WTC11 (cell line): ENCODE measurements around the gene EDEM2. TPM values are rescaled to one million over a fixed set of nuclear protein-coding genes. Genes with fewer than 3 reads are reported as not detected.

Source experiments
- ATAC-seq: fragments of 200-7000 bp; cut with Tn5 transposase; 2 replicates; pipeline ENCODE4 v1.10.0; 2021; ENCODE audit warnings: mild to moderate bottlenecking, moderate library complexity
- CTCF ChIA-PET: fragments of 300-600 bp; sonication (Branson Sonifier 250); formaldehyde crosslinking; loops from one replicate; lab custom pipeline; 2021; ENCODE audit warnings: antibody characterized with exemption; lab: Charles Lee
- POLR2A ChIA-PET: fragments of 350-600 bp; sonication (Branson Sonifier 250); formaldehyde crosslinking; loops from one replicate; lab custom pipeline; 2021; ENCODE audit warnings: antibody characterized with exemption; lab: Charles Lee
- DNase-seq: peaks from one replicate; pipeline ENCODE4 v3.0.0; 2021; ENCODE audit warnings: low spot score
- H3K27ac Mint-ChIP-seq: 2 replicates; pipeline ENCODE4 v1.8.0; 2021; ENCODE audit warnings: mixed read lengths
- H3K27me3 Mint-ChIP-seq: 2 replicates; pipeline ENCODE4 v1.8.0; 2021; ENCODE audit warnings: low read depth, mild to moderate bottlenecking, moderate library complexity, mixed read lengths
- H3K36me3 Mint-ChIP-seq: 2 replicates; pipeline ENCODE4 v1.8.0; 2021; ENCODE audit warnings: mixed read lengths
- H3K4me1 Mint-ChIP-seq: 2 replicates; pipeline ENCODE4 v1.8.0; 2022; ENCODE audit warnings: mixed read lengths
- H3K4me3 Mint-ChIP-seq: 2 replicates; pipeline ENCODE4 v1.8.0; 2021; ENCODE audit warnings: mild to moderate bottlenecking, moderate library complexity, mixed read lengths
- H3K9me3 Mint-ChIP-seq: 2 replicates; pipeline ENCODE4 v1.8.0; 2021; ENCODE audit warnings: mixed read lengths
- CREB1 ChIP-seq: sonication (generic); formaldehyde crosslinking; IDR thresholded peaks from 2 replicates; pipeline ENCODE4 v1.8.0; 2023; ENCODE audit warnings: mild to moderate bottlenecking, missing genetic modification reagents
- GTF2I ChIP-seq: fragments of 250-450 bp; sonication (Bioruptor Pico); conservative IDR thresholded peaks from 2 replicates; pipeline ENCODE4 v1.4.0; 2021; ENCODE audit warnings: mild to moderate bottlenecking
- JAZF1 ChIP-seq: fragments of 250-450 bp; sonication (Bioruptor Pico); IDR thresholded peaks from 2 replicates; pipeline ENCODE4 v1.9.0; 2021; ENCODE audit warnings: moderate library complexity, mild to moderate bottlenecking, inconsistent platforms
- MAX ChIP-seq: sonication (generic); formaldehyde crosslinking; IDR thresholded peaks from 2 replicates; pipeline ENCODE4 v1.8.0; 2022; ENCODE audit warnings: mild to moderate bottlenecking, missing genetic modification reagents
- NFATC4 ChIP-seq: fragments of 250-450 bp; sonication (Bioruptor Pico); IDR thresholded peaks from 2 replicates; pipeline ENCODE4 v1.9.0; 2021; ENCODE audit warnings: mild to moderate bottlenecking
- NR1H2 ChIP-seq: sonication (generic); formaldehyde crosslinking; IDR thresholded peaks from 2 replicates; pipeline ENCODE4 v1.9.0; 2021; ENCODE audit warnings: mild to moderate bottlenecking, moderate library complexity, missing genetic modification reagents
- SMAD4 ChIP-seq: sonication (generic); formaldehyde crosslinking; IDR thresholded peaks from 2 replicates; pipeline ENCODE4 v1.8.0; 2022; ENCODE audit warnings: mild to moderate bottlenecking, missing genetic modification reagents
- SP1 ChIP-seq: sonication (generic); formaldehyde crosslinking; conservative IDR thresholded peaks from 2 replicates; pipeline ENCODE4 v1.8.1; 2022; ENCODE audit warnings: missing genetic modification reagents
- TEAD1 ChIP-seq: sonication (generic); formaldehyde crosslinking; IDR thresholded peaks from 2 replicates; pipeline ENCODE4 v1.8.0; 2022; ENCODE audit warnings: mild to moderate bottlenecking, missing genetic modification reagents
- TP53 ChIP-seq: sonication (generic); formaldehyde crosslinking; IDR thresholded peaks from 2 replicates; pipeline ENCODE4 v1.8.1; 2023; ENCODE audit warnings: mild to moderate bottlenecking, missing genetic modification reagents
- USF1 ChIP-seq: sonication (generic); formaldehyde crosslinking; IDR thresholded peaks from 2 replicates; pipeline ENCODE4 v1.8.0; 2022; ENCODE audit warnings: mild to moderate bottlenecking, missing genetic modification reagents
- ZBTB21 ChIP-seq: sonication (generic); formaldehyde crosslinking; IDR thresholded peaks from 2 replicates; pipeline ENCODE4 v1.8.1; 2023; ENCODE audit warnings: mild to moderate bottlenecking, missing genetic modification reagents, borderline replicate concordance
- ZBTB43 ChIP-seq: sonication (generic); formaldehyde crosslinking; IDR thresholded peaks from 2 replicates; pipeline ENCODE4 v1.8.1; 2023; ENCODE audit warnings: mild to moderate bottlenecking, missing genetic modification reagents
- ZNF232 ChIP-seq: sonication (generic); formaldehyde crosslinking; IDR thresholded peaks from 2 replicates; pipeline ENCODE4 v1.8.0; 2022; ENCODE audit warnings: mild to moderate bottlenecking, missing genetic modification reagents
- ZNF396 ChIP-seq: fragments of 250-450 bp; sonication (Bioruptor Pico); IDR thresholded peaks from 2 replicates; pipeline ENCODE4 v1.8.0; 2021; ENCODE audit warnings: mild to moderate bottlenecking, moderate library complexity, borderline replicate concordance
- ZNF416 ChIP-seq: fragments of 250-450 bp; sonication (Bioruptor Pico); IDR thresholded peaks from 2 replicates; pipeline ENCODE4 v1.9.0; 2021; ENCODE audit warnings: mild to moderate bottlenecking, inconsistent platforms
- ZNF423 ChIP-seq: fragments of 250-450 bp; sonication (Bioruptor Pico); IDR thresholded peaks from 2 replicates; pipeline ENCODE4 v2.1.2; 2022; ENCODE audit warnings: mild to moderate bottlenecking, moderate library complexity
- ZNF532 ChIP-seq: fragments of 250-450 bp; sonication (Bioruptor Pico); IDR thresholded peaks from 2 replicates; pipeline ENCODE4 v1.9.0; 2021; ENCODE audit warnings: mild to moderate bottlenecking, borderline replicate concordance
- total RNA-seq: library from RNA; stranded (reverse); gene quantifications from 3 replicates; pipeline ENCODE4 v1.2.3, GENCODE V29; 2021
- TF ChIP-seq, protein P1 (sequence below): fragments of 250-450 bp; sonication (Bioruptor Pico); conservative IDR thresholded peaks from 2 replicates; pipeline ENCODE4 v1.9.0; 2021; ENCODE audit warnings: mild to moderate bottlenecking
- TF ChIP-seq, protein P2 (sequence below): sonication (generic); formaldehyde crosslinking; IDR thresholded peaks from 2 replicates; pipeline ENCODE4 v1.8.0; 2023; ENCODE audit warnings: mild to moderate bottlenecking, missing genetic modification reagents

EDEM2 gene
- total RNA-seq, 1 experiment from 2014 or later, result 22.7 TPM

- ChIA-PET POLR2A (no interaction called here), CTCF (no interaction called here)
- ATAC-seq (no peak), DNase-seq (no peak)
- Mint-ChIP-seq H3K4me1 (peaks cover 3% of the 10 kb centered on the region; the same call in 1 of the 2 replicates), H3K4me3 (no peak overlapping the region), H3K9me3 (peaks cover 4% of the 10 kb centered on the region), H3K27ac (peak overlapping the region; percentile 1; the same call in 1 of the 2 replicates), H3K36me3 (no peaks in the 10 kb centered on the region), H3K27me3 (no peaks in the 10 kb centered on the region)
- TF ChIP-seq ZNF532 (CRISPR knock-in tag), result no peak
- TF ChIP-seq SMAD4 (CRISPR knock-in tag), result no peak
- TF ChIP-seq ZNF423 (CRISPR knock-in tag), result no peak
- no peak for TF ChIP-seq CREB1 (CRISPR knock-in tag)
- TF ChIP-seq TP53 (CRISPR knock-in tag), result no peak
- no peak for TF ChIP-seq GTF2I (CRISPR knock-in tag)
- no peak for TF ChIP-seq JAZF1 (CRISPR knock-in tag)
- TF ChIP-seq ZBTB43 (CRISPR knock-in tag), result no peak
Measured at GRCh38 chr20:35101620-35102019, 45.5 kb downstream of the EDEM2 start.

DNA sequence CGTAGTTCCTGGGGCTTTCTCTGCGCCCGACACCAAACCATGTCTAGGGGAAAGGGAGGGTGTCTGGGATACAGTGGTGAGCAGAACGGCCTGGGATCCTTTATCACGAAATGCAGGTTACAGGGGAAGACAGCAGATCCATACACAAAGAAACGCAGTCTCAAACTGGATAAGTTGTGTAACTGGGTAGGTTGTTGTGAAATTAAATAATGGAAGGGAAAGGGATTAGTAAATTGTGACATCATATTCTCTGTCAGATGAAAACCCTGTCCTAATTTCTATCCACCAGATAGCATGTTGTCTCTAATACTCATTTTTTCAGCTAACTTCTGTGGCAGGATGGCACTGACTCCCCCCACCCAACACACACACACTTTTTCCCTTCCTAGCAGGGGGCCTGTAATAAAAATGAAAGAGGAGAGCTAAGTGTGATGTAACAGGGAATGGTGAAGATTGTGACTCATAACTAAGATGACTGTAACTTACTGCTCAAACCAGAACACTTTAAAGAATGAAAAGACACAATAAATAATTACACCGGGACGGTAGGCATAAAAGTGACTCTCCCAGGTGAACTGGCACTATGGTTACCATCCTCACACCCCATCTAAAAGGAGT is 53.8 kb downstream of the EDEM2 start:
- Mint-ChIP-seq H3K27me3 (peaks cover 8% of the 10 kb centered on the region; the same call in 1 of the 2 replicates), H3K36me3 (peaks cover 3% of the 10 kb centered on the region; the same call in 1 of the 2 replicates), H3K27ac (peak overlapping the region; percentile 97), H3K4me1 (peaks cover 31% of the 10 kb centered on the region), H3K4me3 (peak overlapping the region; percentile 89), H3K9me3 (peaks cover 4% of the 10 kb centered on the region)
- ChIA-PET POLR2A (interaction anchor here (0.6 kb wide), 1 partner anchor 1733 kb away, joined by 3 read pairs; no protein-coding TSS in a partner anchor), CTCF (interaction anchor here (0.5 to 1.4 kb wide), 2 partner anchors 20 to 25 kb away, joined by 3 read pairs; no protein-coding TSS in a partner anchor)
- ATAC-seq, result no peak
- no peak for DNase-seq
- TF ChIP-seq SP1 (CRISPR knock-in tag) (no peak), ZNF416 (CRISPR knock-in tag) (no peak), ZNF396 (CRISPR knock-in tag) (no peak), ZBTB21 (CRISPR knock-in tag) (no peak), NFATC4 (no peak), USF1 (CRISPR knock-in tag) (no peak), MAX (CRISPR knock-in tag) (no peak), TEAD1 (CRISPR knock-in tag) (no peak), NR1H2 (CRISPR knock-in tag) (no peak), ZNF232 (CRISPR knock-in tag) (no peak)
- TF ChIP-seq, protein P1, sequence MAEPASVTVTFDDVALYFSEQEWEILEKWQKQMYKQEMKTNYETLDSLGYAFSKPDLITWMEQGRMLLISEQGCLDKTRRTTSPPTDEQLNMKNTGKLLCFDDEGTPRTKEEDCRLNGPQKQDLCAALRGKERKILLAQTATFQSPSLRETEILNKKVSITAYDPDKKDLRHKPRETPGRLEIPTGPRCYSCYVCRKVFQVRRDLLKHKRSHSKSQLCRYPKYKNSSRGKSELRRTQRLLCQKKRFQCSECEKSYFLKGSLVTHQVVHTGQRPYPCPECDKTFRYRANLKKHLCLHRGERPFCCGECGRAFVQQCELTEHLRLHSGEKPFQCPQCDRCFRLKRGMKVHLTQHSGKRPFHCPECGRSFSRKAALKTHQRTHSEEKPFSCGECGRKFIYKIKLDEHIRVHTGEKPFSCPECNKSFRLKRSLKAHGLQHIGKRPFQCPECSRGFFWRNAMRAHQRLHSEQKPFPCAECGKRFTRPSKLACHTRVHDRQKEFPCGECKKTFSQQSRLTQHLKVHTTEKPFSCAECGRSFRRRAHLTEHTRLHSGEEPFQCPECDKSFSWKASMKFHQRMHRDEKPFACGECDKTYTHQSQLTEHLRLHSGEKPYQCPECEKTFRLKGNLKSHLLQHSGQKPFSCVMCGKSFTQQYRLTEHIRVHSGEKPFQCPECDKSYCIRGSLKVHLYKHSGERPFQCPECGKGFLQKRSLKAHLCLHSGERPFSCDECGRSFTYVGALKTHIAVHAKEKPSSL (CRISPR knock-in tag), result no peak
- TF ChIP-seq, protein P2, sequence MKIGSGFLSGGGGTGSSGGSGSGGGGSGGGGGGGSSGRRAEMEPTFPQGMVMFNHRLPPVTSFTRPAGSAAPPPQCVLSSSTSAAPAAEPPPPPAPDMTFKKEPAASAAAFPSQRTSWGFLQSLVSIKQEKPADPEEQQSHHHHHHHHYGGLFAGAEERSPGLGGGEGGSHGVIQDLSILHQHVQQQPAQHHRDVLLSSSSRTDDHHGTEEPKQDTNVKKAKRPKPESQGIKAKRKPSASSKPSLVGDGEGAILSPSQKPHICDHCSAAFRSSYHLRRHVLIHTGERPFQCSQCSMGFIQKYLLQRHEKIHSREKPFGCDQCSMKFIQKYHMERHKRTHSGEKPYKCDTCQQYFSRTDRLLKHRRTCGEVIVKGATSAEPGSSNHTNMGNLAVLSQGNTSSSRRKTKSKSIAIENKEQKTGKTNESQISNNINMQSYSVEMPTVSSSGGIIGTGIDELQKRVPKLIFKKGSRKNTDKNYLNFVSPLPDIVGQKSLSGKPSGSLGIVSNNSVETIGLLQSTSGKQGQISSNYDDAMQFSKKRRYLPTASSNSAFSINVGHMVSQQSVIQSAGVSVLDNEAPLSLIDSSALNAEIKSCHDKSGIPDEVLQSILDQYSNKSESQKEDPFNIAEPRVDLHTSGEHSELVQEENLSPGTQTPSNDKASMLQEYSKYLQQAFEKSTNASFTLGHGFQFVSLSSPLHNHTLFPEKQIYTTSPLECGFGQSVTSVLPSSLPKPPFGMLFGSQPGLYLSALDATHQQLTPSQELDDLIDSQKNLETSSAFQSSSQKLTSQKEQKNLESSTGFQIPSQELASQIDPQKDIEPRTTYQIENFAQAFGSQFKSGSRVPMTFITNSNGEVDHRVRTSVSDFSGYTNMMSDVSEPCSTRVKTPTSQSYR (CRISPR knock-in tag), result no peak
